Measurements from ENCODE around the gene RYR3.

RYR3 gene

GRCh38 chr15:33660151-33660550 lies 349.4 kb downstream of the RYR3 start:
- no peaks in the 10 kb centered on the region for H3K79me2 ChIP-seq (ENCODE audit: low read length)
- no peak overlapping the region for H3K4me2 ChIP-seq (ENCODE audit: low read depth, low read length)
- H3F3A ChIP-seq (ENCODE audit: insufficient read depth, low read length): no peaks in the 10 kb centered on the region
- H3K9me3 ChIP-seq (replicated peaks; ENCODE audit: insufficient read depth, low read length): no peaks in the 10 kb centered on the region
- H3K9me2 ChIP-seq (replicated peaks; ENCODE audit: insufficient read depth, low read length): no peaks in the 10 kb centered on the region
- no peaks in the 10 kb centered on the region for H3K4me1 ChIP-seq (ENCODE audit: low read length)
- no peaks in the 10 kb centered on the region for H4K20me1 ChIP-seq (ENCODE audit: insufficient read depth, low read length)
- H3K9ac ChIP-seq (ENCODE audit: low read length): no peak overlapping the region
- no peak for DNase-seq
- no peaks in the 10 kb centered on the region for H3K36me3 ChIP-seq (replicated peaks; ENCODE audit: insufficient read depth, low read length)
- TF ChIP-seq EZH2 (optimal IDR thresholded peaks at IDR 0.05; ENCODE audit: low read depth, low read length) (no peak), EZH2phosphoT487 (IDR thresholded peaks at IDR 0.05; ENCODE audit: low read length) (no peak), CTCF (IDR thresholded peaks at IDR 0.05; ENCODE audit: low read length) (no peak)
- no peak overlapping the region for H3K4me3 ChIP-seq (ENCODE audit: low read length)
- no peak overlapping the region for H3K27ac ChIP-seq (ENCODE audit: low read length)
- H2AFZ ChIP-seq (ENCODE audit: low read length): no peak overlapping the region
- H3K27me3 ChIP-seq (replicated peaks; ENCODE audit: insufficient read depth, low read length): no peaks in the 10 kb centered on the region

- no peak for DNase-seq
- Histone ChIP-seq H3K36me3 (replicated peaks; ENCODE audit: insufficient read depth, low read length) (no peaks in the 10 kb centered on the region), H3K4me2 (ENCODE audit: low read depth, low read length) (no peak overlapping the region), H3K9me3 (replicated peaks; ENCODE audit: insufficient read depth, low read length) (no peaks in the 10 kb centered on the region), H2AFZ (ENCODE audit: low read length) (no peak overlapping the region), H3K27ac (ENCODE audit: low read length) (no peak overlapping the region), H3K79me2 (ENCODE audit: low read length) (no peaks in the 10 kb centered on the region), H3K27me3 (replicated peaks; ENCODE audit: insufficient read depth, low read length) (no peaks in the 10 kb centered on the region), H3K9me2 (replicated peaks; ENCODE audit: insufficient read depth, low read length) (no peaks in the 10 kb centered on the region), H3K9ac (ENCODE audit: low read length) (no peak overlapping the region), H3F3A (ENCODE audit: insufficient read depth, low read length) (no peaks in the 10 kb centered on the region), H3K4me3 (ENCODE audit: low read length) (no peak overlapping the region), H3K4me1 (ENCODE audit: low read length) (no peaks in the 10 kb centered on the region), H4K20me1 (ENCODE audit: insufficient read depth, low read length) (no peaks in the 10 kb centered on the region)
- TF ChIP-seq EZH2phosphoT487 (IDR thresholded peaks at IDR 0.05; ENCODE audit: low read length) (no peak), CTCF (IDR thresholded peaks at IDR 0.05; ENCODE audit: low read length) (no peak), EZH2 (optimal IDR thresholded peaks at IDR 0.05; ENCODE audit: low read depth, low read length) (no peak)
These were observed 351.2 kb downstream of the RYR3 start for GRCh38 chr15:33662014-33662413.

GRCh38 chr15:33664947-33665346 lies 354.2 kb downstream of the RYR3 start:
- Histone ChIP-seq H2AFZ (ENCODE audit: low read length) (no peak overlapping the region), H3K4me3 (ENCODE audit: low read length) (no peak overlapping the region), H4K20me1 (ENCODE audit: insufficient read depth, low read length) (no peaks in the 10 kb centered on the region), H3K4me1 (ENCODE audit: low read length) (no peaks in the 10 kb centered on the region), H3K27me3 (replicated peaks; ENCODE audit: insufficient read depth, low read length) (no peaks in the 10 kb centered on the region), H3K27ac (ENCODE audit: low read length) (no peak overlapping the region), H3K9me3 (replicated peaks; ENCODE audit: insufficient read depth, low read length) (no peaks in the 10 kb centered on the region), H3K4me2 (ENCODE audit: low read depth, low read length) (no peak overlapping the region), H3K9me2 (replicated peaks; ENCODE audit: insufficient read depth, low read length) (no peaks in the 10 kb centered on the region), H3K9ac (ENCODE audit: low read length) (no peak overlapping the region), H3F3A (ENCODE audit: insufficient read depth, low read length) (no peaks in the 10 kb centered on the region), H3K36me3 (replicated peaks; ENCODE audit: insufficient read depth, low read length) (no peaks in the 10 kb centered on the region), H3K79me2 (ENCODE audit: low read length) (no peaks in the 10 kb centered on the region)
- DNase-seq: no peak
- TF ChIP-seq CTCF (IDR thresholded peaks at IDR 0.05; ENCODE audit: low read length) (no peak), EZH2phosphoT487 (IDR thresholded peaks at IDR 0.05; ENCODE audit: low read length) (no peak), EZH2 (optimal IDR thresholded peaks at IDR 0.05; ENCODE audit: low read depth, low read length) (no peak)
